Immature natural killer cell (primary cell): ENCODE measurements around the gene HSPA8. TPM values are rescaled to one million over a fixed set of nuclear protein-coding genes. Genes with fewer than 3 reads are reported as not detected.

Source experiments
- DNase-seq, 3 donors: peaks; one replicate each; pipeline ENCODE4 v3.0.0; 2022; ENCODE audit warnings: mixed read lengths in 1 of 3
- H3K27ac Mint-ChIP-seq, 6 donors: one replicate each; pipeline ENCODE4 v1.8.0; 2020; ENCODE audit warnings: mixed read lengths in 6 of 6, mild to moderate bottlenecking in 5 of 6, inconsistent platforms in 4 of 6, moderate library complexity in 3 of 6
- H3K27me3 Mint-ChIP-seq, 3 donors: one replicate each; pipeline ENCODE4 v1.8.0; 2020 to 2021; ENCODE audit warnings: low read depth in 3 of 3, mild to moderate bottlenecking in 3 of 3, mixed read lengths in 3 of 3, moderate library complexity in 3 of 3, inconsistent platforms in 1 of 3
- H3K36me3 Mint-ChIP-seq, 3 donors: one replicate each; pipeline ENCODE4 v1.8.0; 2020; ENCODE audit warnings: mixed read lengths in 3 of 3, inconsistent platforms in 2 of 3, mild to moderate bottlenecking in 2 of 3
- H3K4me1 Mint-ChIP-seq, 2 donors: one replicate each; pipeline ENCODE4 v1.8.0; 2020; ENCODE audit warnings: inconsistent platforms in 2 of 2, mild to moderate bottlenecking in 2 of 2, mixed read lengths in 2 of 2, moderate library complexity in 1 of 2
- H3K4me3 Mint-ChIP-seq, 5 donors: one replicate each; pipeline ENCODE4 v1.8.0; 2020; ENCODE audit warnings: mild to moderate bottlenecking in 5 of 5, mixed read lengths in 5 of 5, inconsistent platforms in 3 of 5, moderate library complexity in 3 of 5
- H3K9me3 Mint-ChIP-seq, 6 donors: one replicate each; pipeline ENCODE4 v1.8.0; 2020; ENCODE audit warnings: mild to moderate bottlenecking in 6 of 6, mixed read lengths in 6 of 6, inconsistent platforms in 4 of 6, moderate library complexity in 3 of 6
- polyA plus RNA-seq, 3 donors: library from polyadenylated mRNA; unstranded; fragments of 300-500 nt; fragmentation: Illumina TruSeq; gene quantifications; one replicate each; pipeline ENCODE4 v1.2.3, GENCODE V29; 2021

HSPA8 gene
- polyA plus RNA-seq, 3 donors from 2014 or later = 797 to 1,150 (median 908) TPM

- Mint-ChIP-seq H3K27me3 (peaks cover 0 to 6% (median 0%) of the 10 kb centered on the region in 3 donors), H3K27ac (no peak overlapping the region), H3K4me3 (no peak overlapping the region), H3K9me3 (no peaks in the 10 kb centered on the region), H3K36me3 (peaks cover 17 to 26% (median 19%) of the 10 kb centered on the region in 3 donors), H3K4me1 (peaks cover 22 to 23% of the 10 kb centered on the region in 2 donors)
- no peak for DNase-seq
Measured at GRCh38 chr11:123051146-123051545, 10.8 kb downstream of the HSPA8 start.

DNA sequence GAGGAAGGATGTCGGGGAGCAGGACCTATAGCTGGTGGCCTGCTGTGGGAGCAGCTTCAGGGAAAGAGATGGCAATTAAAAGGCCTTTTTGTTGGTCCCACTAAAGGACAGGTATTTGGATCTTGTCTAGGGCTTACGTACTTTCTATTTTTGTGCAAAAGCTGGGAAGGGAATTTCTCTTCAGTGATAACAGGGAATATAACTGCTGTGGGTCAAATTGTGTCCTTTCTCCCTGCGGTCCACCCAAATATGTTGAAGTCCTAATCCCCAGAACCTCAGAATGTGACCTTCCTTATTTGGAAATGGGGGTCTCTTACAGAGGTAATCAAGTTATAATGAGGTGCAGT is 14.0 kb downstream of the HSPA8 start:
- no peak overlapping the region for H3K4me3 Mint-ChIP-seq
- H3K27ac Mint-ChIP-seq = no peak overlapping the region
- H3K4me1 Mint-ChIP-seq = no peaks in the 10 kb centered on the region
- no peak for DNase-seq
- peaks cover 4 to 11% (median 5%) of the 10 kb centered on the region in 3 donors for H3K36me3 Mint-ChIP-seq
- H3K9me3 Mint-ChIP-seq = no peaks in the 10 kb centered on the region
- H3K27me3 Mint-ChIP-seq = peaks cover 0 to 6% (median 0%) of the 10 kb centered on the region in 3 donors

DNA sequence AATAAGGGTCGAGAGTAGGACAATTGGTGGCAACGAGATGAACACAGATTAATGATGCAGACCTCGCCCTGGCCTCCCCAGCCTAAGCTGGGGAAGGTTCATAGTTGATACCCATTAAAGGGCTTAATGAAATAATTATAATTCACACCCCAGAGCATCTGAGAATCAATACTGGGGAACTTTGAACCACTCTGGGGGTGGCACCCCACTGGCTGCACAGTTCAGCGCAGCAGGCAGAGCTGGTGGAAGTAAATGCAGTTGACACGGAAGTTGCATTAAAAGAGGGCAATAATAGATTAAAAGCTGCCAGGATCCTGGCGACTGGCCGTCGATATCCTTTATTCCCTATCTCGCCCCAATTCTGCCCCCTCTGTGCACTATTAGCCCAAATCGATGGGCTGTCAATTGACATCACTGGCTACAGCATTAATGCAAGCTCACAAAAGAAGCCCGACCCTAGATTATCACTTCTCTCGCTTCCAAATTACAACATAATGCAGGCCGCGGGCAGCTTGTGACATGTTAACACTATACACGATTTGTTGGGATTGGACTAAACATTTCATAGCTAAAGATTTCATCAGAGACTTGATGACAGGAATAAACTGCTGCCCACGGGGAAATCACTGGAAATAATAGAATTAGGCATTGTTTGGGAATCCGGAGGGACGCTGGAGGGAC is 14.5 kb downstream of the HSPA8 start:
- Mint-ChIP-seq H3K9me3 (no peaks in the 10 kb centered on the region), H3K27ac (no peak overlapping the region), H3K27me3 (peaks cover 0 to 6% (median 0%) of the 10 kb centered on the region in 3 donors), H3K36me3 (peaks cover under 1 to 6% (median 4%) of the 10 kb centered on the region in 3 donors), H3K4me3 (no peak overlapping the region), H3K4me1 (no peaks in the 10 kb centered on the region)
- no peak for DNase-seq

GRCh38 chr11:123046473-123047259 is 15.3 kb downstream of the HSPA8 start:
- Mint-ChIP-seq H3K27ac (peak overlapping the region in 1 of 6 donors; percentile 6), H3K36me3 (peaks cover 0 to 2% (median 0%) of the 10 kb centered on the region in 3 donors), H3K4me3 (no peak overlapping the region), H3K9me3 (no peaks in the 10 kb centered on the region), H3K4me1 (no peaks in the 10 kb centered on the region), H3K27me3 (peaks cover 0 to 2% (median 0%) of the 10 kb centered on the region in 3 donors)
- DNase-seq = no peak

DNA sequence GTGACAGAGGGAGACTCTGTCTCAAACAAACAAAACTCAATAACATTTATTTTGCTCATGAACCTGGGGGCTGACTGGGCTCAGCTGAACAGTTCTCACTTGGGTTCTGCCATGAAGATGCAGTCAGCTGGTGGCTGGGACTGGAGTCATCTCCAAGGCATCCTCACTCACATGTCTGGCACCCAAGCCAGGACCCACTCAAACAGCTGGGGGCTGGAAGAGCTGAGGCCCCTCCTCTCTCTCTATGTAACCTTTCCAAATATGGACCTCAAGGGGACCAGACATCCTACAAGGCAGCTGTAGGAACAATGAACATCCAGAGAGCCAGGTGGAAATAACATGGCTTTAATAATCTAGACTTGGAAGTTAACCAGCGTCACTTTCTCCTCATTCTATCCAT is 16.8 kb downstream of the HSPA8 start:
- Mint-ChIP-seq H3K27me3 (no peaks in the 10 kb centered on the region), H3K27ac (no peak overlapping the region), H3K4me1 (no peaks in the 10 kb centered on the region)

GRCh38 chr11:123041185-123041584 is 20.8 kb downstream of the HSPA8 start:
- Mint-ChIP-seq H3K36me3 (no peaks in the 10 kb centered on the region), H3K4me3 (no peak overlapping the region), H3K27ac (no peak overlapping the region), H3K9me3 (no peaks in the 10 kb centered on the region), H3K27me3 (no peaks in the 10 kb centered on the region), H3K4me1 (no peaks in the 10 kb centered on the region)
- no peak for DNase-seq

More for the DNA sequence above, 16.8 kb downstream of the HSPA8 start:
- H3K36me3 Mint-ChIP-seq = no peaks in the 10 kb centered on the region
- DNase-seq = no peak
- H3K9me3 Mint-ChIP-seq = no peaks in the 10 kb centered on the region
- no peak overlapping the region for H3K4me3 Mint-ChIP-seq

DNA sequence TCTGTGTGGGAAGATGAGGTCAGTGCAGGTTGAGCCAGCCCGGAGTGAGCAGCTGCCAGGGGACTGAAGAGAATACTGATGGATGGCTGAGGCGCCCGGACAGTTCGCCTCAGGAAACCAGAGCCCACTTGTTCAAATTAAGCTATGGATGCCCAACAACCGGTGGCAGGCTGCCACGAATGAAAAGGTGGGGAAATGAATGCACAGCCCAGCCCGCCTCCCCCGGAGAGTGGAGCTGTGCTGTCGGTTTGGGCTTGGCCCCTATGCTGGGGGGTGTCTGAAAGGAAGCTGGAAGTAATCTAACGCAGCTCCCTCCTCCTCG is 21.9 kb downstream of the HSPA8 start:
- DNase-seq = no peak
- Mint-ChIP-seq H3K36me3 (no peaks in the 10 kb centered on the region), H3K27me3 (peaks cover 0 to 3% (median 0%) of the 10 kb centered on the region in 3 donors), H3K27ac (no peak overlapping the region), H3K9me3 (no peaks in the 10 kb centered on the region), H3K4me3 (no peak overlapping the region), H3K4me1 (peaks cover 0 to under 1% of the 10 kb centered on the region in 2 donors)

DNA sequence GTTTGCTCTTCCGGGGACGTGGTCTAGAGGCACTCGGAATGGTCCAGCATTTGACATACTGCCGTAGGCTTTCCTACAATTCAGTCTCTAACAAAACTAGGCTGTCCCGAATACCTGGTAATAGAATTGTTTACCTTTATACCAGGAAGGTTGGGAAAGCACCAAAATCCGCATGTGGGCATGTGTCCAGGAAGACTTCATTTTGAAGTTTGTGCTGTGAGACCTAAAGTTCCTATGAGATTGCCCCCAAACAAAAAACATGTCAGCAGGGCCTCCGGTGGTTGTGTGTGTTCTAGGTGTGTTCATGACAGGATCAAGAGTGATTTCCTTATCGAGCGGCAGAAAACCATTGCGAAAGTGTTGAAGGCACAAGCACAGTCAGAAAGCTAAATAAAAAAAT is 26.1 kb downstream of the HSPA8 start:
- Mint-ChIP-seq H3K4me1 (peaks cover 7 to 8% of the 10 kb centered on the region in 2 donors), H3K27ac (no peak overlapping the region), H3K27me3 (peaks cover 0 to 5% (median 0%) of the 10 kb centered on the region in 3 donors), H3K4me3 (no peak overlapping the region), H3K36me3 (no peaks in the 10 kb centered on the region), H3K9me3 (peaks cover 0 to 1% (median 0%) of the 10 kb centered on the region in 6 donors)
- no peak for DNase-seq

GRCh38 chr11:123034597-123034996 is 27.3 kb downstream of the HSPA8 start:
- DNase-seq = no peak
- Mint-ChIP-seq H3K4me1 (peaks cover 7 to 8% of the 10 kb centered on the region in 2 donors), H3K4me3 (no peak overlapping the region), H3K27me3 (peaks cover 0 to 5% (median under 1%) of the 10 kb centered on the region in 3 donors), H3K9me3 (peaks cover 0 to 1% (median 0%) of the 10 kb centered on the region in 6 donors), H3K27ac (no peak overlapping the region), H3K36me3 (no peaks in the 10 kb centered on the region)

GRCh38 chr11:123033895-123034294 is 28.0 kb downstream of the HSPA8 start:
- Mint-ChIP-seq H3K27me3 (peaks cover 0 to 5% (median 1%) of the 10 kb centered on the region in 3 donors), H3K27ac (no peak overlapping the region), H3K9me3 (peaks cover 0 to 1% (median 0%) of the 10 kb centered on the region in 6 donors), H3K4me3 (no peak overlapping the region), H3K4me1 (peaks cover 7 to 8% of the 10 kb centered on the region in 2 donors), H3K36me3 (no peaks in the 10 kb centered on the region)
- DNase-seq = no peak

DNA sequence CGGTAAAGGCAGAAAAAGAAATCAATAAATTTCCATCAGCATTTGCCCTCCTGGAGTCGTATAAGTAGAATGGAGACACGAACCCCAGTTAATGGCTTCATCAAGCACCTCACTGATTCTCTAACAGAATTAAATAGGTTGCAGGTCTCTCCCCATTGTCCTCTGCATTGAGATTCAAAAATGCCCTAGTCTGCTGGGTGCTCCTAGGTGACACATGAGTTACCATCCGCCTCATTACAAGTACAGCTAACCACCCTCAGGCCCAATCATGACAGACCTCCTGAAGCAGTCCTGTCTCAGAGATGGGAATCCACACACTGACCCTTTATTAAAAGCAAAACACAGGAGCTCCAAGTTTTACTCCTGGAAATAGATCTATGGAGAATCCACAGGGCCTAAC is 31.4 kb downstream of the HSPA8 start:
- Mint-ChIP-seq H3K4me1 (peaks cover 7 to 8% of the 10 kb centered on the region in 2 donors), H3K36me3 (no peaks in the 10 kb centered on the region), H3K27ac (no peak overlapping the region), H3K9me3 (peaks cover 0 to 1% (median 0%) of the 10 kb centered on the region in 6 donors), H3K27me3 (peaks cover 0 to 2% (median 1%) of the 10 kb centered on the region in 3 donors), H3K4me3 (no peak overlapping the region)
- no peak for DNase-seq

DNA sequence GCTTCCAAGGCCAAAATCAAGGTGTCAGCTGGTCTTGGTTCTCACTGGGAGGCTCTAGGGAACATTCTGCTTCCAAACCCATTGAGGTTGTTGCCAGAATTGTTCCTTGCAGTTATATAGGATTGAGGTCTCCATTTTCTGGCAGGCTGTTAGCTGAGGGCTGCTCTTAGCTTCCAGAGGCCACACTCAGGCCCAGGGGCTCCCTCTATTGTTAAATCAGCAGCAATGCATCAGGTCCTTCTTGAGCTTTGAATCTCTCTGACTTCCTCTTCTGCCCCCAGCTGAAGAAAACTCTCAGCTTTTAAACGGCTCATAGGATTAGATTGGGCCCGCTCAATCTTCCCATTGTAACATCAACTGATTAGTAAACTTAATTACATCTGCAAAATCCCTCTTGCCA is 41.0 kb downstream of the HSPA8 start:
- Mint-ChIP-seq H3K36me3 (no peaks in the 10 kb centered on the region), H3K4me1 (peaks cover 2 to 9% of the 10 kb centered on the region in 2 donors), H3K9me3 (no peaks in the 10 kb centered on the region), H3K27ac (no peak overlapping the region), H3K27me3 (peaks cover 0 to 5% (median 5%) of the 10 kb centered on the region in 3 donors), H3K4me3 (no peak overlapping the region)
- peak; percentile 7 to 26 (median 20) for DNase-seq

DNA sequence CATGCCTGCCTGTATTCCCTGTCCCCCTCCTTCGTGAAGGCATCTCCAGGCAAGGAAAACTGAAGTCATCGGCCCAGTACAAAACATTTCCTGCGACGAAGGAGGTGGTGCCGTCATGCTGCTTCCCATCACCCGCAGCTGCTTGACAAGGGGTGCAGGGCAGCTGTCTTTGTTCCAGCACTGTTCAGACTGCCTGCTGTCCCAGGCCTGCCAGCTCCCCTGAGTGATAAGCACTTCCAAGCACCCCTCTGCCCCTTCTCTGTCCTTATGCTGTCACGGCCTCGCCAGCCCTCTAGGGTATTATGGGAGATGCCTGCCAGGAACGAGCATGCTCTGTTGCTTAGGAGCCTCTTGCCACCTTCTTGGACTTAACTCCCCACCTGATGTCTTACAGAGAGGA is 43.2 kb downstream of the HSPA8 start:
- peaks cover 2 to 9% of the 10 kb centered on the region in 2 donors for H3K4me1 Mint-ChIP-seq
- no peaks in the 10 kb centered on the region for H3K9me3 Mint-ChIP-seq
- no peak for DNase-seq
- peaks cover 0 to 5% (median 5%) of the 10 kb centered on the region in 3 donors for H3K27me3 Mint-ChIP-seq
- H3K27ac Mint-ChIP-seq = no peak overlapping the region
- H3K4me3 Mint-ChIP-seq = no peak overlapping the region
- no peaks in the 10 kb centered on the region for H3K36me3 Mint-ChIP-seq

DNA sequence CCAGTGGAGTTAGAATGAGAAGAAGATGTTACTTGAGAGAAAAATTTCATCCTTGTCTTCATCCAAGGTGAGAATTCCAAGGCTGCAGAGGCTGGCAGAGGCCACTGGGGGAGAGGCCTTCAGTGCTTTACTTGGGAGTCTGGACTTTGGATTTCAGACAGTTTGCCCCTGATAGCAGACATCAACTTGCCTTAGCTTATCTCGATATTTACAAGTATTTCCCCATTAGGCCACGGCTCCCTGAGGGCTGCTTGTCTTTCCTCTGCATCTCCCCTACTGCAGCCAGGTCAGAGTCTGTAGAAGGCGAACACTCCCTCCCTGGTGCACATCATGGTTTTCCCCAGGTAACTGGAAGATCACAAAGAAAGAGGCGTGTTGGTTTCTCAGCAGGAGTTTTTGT is 50.4 kb downstream of the HSPA8 start:
- no peak for DNase-seq
- Mint-ChIP-seq H3K27ac (no peak overlapping the region), H3K27me3 (peaks cover under 1 to 11% (median 1%) of the 10 kb centered on the region in 3 donors), H3K9me3 (no peaks in the 10 kb centered on the region), H3K4me1 (no peaks in the 10 kb centered on the region), H3K4me3 (no peak overlapping the region), H3K36me3 (no peaks in the 10 kb centered on the region)
